Breast epithelium (tissue), 4 donors: Measurements from ENCODE around the gene GLCE. TPM values are rescaled to one million over a fixed set of nuclear protein-coding genes. Genes with fewer than 3 reads are reported as not detected.

Source experiments
- DNase-seq, 2 donors: peaks; one replicate each; pipeline ENCODE4 v3.0.0-alpha.2; 2019; ENCODE audit warnings: low spot score in 2 of 2
- H3K27ac ChIP-seq, 2 donors: fragments of 200-600 bp; sonication (generic) in 1 of 2; one replicate each; pipeline ENCODE4 v1.5.1; 2016 to 2019; ENCODE audit warnings: mild to moderate bottlenecking in 1 of 2
- H3K27me3 ChIP-seq, 2 donors: fragments of 200-600 bp; sonication (generic) in 1 of 2; one replicate each; pipeline versions ENCODE4 v1.5.1 to v1.6.0; 2017 to 2019; ENCODE audit warnings: control low read depth in 1 of 2, mild to moderate bottlenecking in 1 of 2
- H3K36me3 ChIP-seq: fragments of 200-600 bp; one replicate; pipeline ENCODE4 v1.5.1; 2019
- H3K4me1 ChIP-seq, 2 donors: fragments of 200-600 bp; sonication (generic); one replicate each; pipeline ENCODE4 v1.5.1; 2016 to 2019; ENCODE audit warnings: control low read depth in 1 of 2
- H3K4me3 ChIP-seq, 3 donors: fragments of 200-600 bp; sonication (generic); 1 replicate in 2 of 3; 2 replicates in 1 of 3; pipeline ENCODE4 v1.5.1; 2016 to 2019; ENCODE audit warnings: mild to moderate bottlenecking in 3 of 3, moderate library complexity in 2 of 3
- H3K9me3 ChIP-seq, 2 donors: fragments of 200-600 bp; sonication (generic) in 1 of 2; one replicate each; pipeline ENCODE4 v1.5.1; 2016 to 2019; ENCODE audit warnings: control low read depth in 1 of 2
- POLR2A ChIP-seq: fragments of 450-650 bp; IDR thresholded peaks from one replicate; pipeline ENCODE4 v1.6.1; 2016; ENCODE audit warnings: antibody characterized with exemption, mild to moderate bottlenecking, moderate library complexity
- POLR2AphosphoS5 ChIP-seq, 3 donors: sonication (generic); formaldehyde crosslinking; IDR thresholded peaks; one replicate each; pipeline ENCODE4 v1.6.1; 2017; ENCODE audit warnings: antibody characterized with exemption in 3 of 3
- intact Hi-C: fragments of 100-400 bp; cut with DNase I; formaldehyde crosslinking; loops from one replicate; pipeline ENCODE4 v1.15.1; 2023; ENCODE audit warnings: low total_unique reads
- total RNA-seq, 3 donors: library from RNA; depleted of rRNA; stranded (reverse); fragments of >200 nt; gene quantifications; one replicate each; pipeline ENCODE4 v1.1.0, GENCODE V29; 2016
- TF ChIP-seq, protein P1 (sequence below), 3 donors: fragments of 450-650 bp; IDR thresholded peaks; one replicate each; pipeline ENCODE4 v1.5.1; 2016 to 2017; ENCODE audit warnings: antibody characterized with exemption in 3 of 3, mild to moderate bottlenecking in 3 of 3, moderate library complexity in 3 of 3

The GLCE gene
- total RNA-seq, 3 donors from 2014 or later = 15.0 to 52.2 (median 28.8) TPM

DNA sequence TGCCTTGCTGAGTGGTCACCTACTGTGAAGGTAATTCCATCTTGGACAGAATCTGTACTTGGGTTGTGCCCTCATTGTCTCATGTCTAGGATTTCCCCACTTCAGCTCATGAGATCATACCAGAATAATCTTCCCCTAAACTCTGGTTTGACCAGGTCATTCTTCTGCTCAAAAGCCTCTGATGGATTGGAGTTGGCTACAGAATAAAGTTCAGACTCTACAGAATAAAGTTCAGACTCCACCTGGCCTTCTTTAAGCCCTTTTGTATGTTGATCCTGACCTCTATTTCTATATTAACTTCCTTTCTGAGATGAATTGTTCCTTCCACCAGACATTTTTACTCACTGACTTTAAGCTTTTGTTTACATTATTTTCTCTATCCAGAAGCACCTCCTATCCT, 6.4 kb upstream of the GLCE start:
- no peak for DNase-seq
- no peaks in the 10 kb centered on the region for H3K9me3 ChIP-seq
- H3K27me3 ChIP-seq = no peaks in the 10 kb centered on the region
- no peaks in the 10 kb centered on the region for H3K4me1 ChIP-seq
- H3K27ac ChIP-seq = no peak overlapping the region
- intact Hi-C loops = no loop called here
- no peak overlapping the region for H3K4me3 ChIP-seq
- TF ChIP-seq, protein P1, sequence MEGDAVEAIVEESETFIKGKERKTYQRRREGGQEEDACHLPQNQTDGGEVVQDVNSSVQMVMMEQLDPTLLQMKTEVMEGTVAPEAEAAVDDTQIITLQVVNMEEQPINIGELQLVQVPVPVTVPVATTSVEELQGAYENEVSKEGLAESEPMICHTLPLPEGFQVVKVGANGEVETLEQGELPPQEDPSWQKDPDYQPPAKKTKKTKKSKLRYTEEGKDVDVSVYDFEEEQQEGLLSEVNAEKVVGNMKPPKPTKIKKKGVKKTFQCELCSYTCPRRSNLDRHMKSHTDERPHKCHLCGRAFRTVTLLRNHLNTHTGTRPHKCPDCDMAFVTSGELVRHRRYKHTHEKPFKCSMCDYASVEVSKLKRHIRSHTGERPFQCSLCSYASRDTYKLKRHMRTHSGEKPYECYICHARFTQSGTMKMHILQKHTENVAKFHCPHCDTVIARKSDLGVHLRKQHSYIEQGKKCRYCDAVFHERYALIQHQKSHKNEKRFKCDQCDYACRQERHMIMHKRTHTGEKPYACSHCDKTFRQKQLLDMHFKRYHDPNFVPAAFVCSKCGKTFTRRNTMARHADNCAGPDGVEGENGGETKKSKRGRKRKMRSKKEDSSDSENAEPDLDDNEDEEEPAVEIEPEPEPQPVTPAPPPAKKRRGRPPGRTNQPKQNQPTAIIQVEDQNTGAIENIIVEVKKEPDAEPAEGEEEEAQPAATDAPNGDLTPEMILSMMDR (IDR thresholded peaks at IDR 0.05) = no peak
- H3K36me3 ChIP-seq = no peaks in the 10 kb centered on the region

- Histone ChIP-seq H3K4me1 (no peaks in the 10 kb centered on the region), H3K9me3 (no peaks in the 10 kb centered on the region), H3K36me3 (no peaks in the 10 kb centered on the region), H3K4me3 (no peak overlapping the region), H3K27me3 (no peaks in the 10 kb centered on the region), H3K27ac (no peak overlapping the region)
- intact Hi-C loops = no loop called here
- no peak for DNase-seq
- TF ChIP-seq, protein P1 (IDR thresholded peaks at IDR 0.05) = no peak
- no peak for TF ChIP-seq POLR2A
- TF ChIP-seq POLR2AphosphoS5 (IDR thresholded peaks at IDR 0.05) = no peak
Observed at GRCh38 chr15:69154684-69155083, 5.8 kb upstream of the GLCE start.

DNA sequence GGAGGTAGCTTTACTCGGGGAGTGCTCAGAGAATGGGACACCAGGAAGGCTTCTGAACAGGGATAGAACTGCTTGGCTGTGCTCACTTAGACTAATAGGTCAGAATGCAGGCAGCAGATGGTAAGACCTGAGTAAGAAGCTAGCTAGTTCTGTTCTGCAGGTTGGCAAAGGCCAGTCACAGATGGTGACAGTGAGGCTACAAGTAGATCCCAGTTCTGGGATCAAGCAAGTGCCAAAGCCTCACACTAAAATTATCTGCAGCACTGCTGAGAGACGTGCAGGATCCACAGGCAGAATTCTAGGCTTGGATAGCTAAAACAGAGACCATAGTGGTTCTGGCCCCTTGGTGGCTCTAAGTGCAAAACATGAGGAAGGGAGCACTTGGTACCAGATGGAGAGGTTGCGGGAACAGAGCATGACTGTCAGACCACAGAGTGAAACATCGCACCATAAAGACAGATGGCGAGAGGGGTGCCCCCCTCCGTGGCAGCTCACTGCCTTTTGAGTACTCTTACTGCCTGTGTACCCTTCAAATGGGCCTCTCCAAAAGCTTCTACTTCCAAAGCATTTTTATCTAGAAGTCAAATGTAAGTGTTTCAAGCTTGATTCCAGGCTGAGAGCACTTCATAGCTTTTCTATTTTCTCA, 3.6 kb upstream of the GLCE start:
- Histone ChIP-seq H3K4me1 (no peaks in the 10 kb centered on the region), H3K27me3 (no peaks in the 10 kb centered on the region), H3K9me3 (no peaks in the 10 kb centered on the region), H3K27ac (no peak overlapping the region), H3K36me3 (no peaks in the 10 kb centered on the region), H3K4me3 (no peak overlapping the region)
- intact Hi-C loops = no loop called here
- DNase-seq = no peak
- TF ChIP-seq, protein P1 (IDR thresholded peaks at IDR 0.05) = no peak
- TF ChIP-seq POLR2A (no peak), POLR2AphosphoS5 (IDR thresholded peaks at IDR 0.05) (no peak)

- H3K9me3 ChIP-seq = no peaks in the 10 kb centered on the region
- H3K27ac ChIP-seq = no peak overlapping the region
- no peaks in the 10 kb centered on the region for H3K36me3 ChIP-seq
- TF ChIP-seq, protein P1 (IDR thresholded peaks at IDR 0.05) = no peak
- TF ChIP-seq POLR2A (no peak), POLR2AphosphoS5 (IDR thresholded peaks at IDR 0.05) (no peak)
- intact Hi-C loops = no loop called here
- no peaks in the 10 kb centered on the region for H3K4me1 ChIP-seq
- H3K4me3 ChIP-seq = no peak overlapping the region
- H3K27me3 ChIP-seq = no peaks in the 10 kb centered on the region
- no peak for DNase-seq
Observed at GRCh38 chr15:69158201-69158842, 2.1 kb upstream of the GLCE start.

GRCh38 chr15:69158843-69159240, 1.6 kb upstream of the GLCE start:
- H3K4me1 ChIP-seq = no peaks in the 10 kb centered on the region
- DNase-seq = no peak
- no peaks in the 10 kb centered on the region for H3K36me3 ChIP-seq
- intact Hi-C loops = no loop called here
- TF ChIP-seq POLR2A (no peak), POLR2AphosphoS5 (IDR thresholded peaks at IDR 0.05) (no peak)
- TF ChIP-seq, protein P1 (IDR thresholded peaks at IDR 0.05) = no peak
- H3K27me3 ChIP-seq = no peaks in the 10 kb centered on the region
- H3K9me3 ChIP-seq = no peaks in the 10 kb centered on the region
- H3K27ac ChIP-seq = no peak overlapping the region
- H3K4me3 ChIP-seq = no peak overlapping the region
